Subcutaneous adipose tissue (tissue), 4 donors: ENCODE measurements around the gene LCE3E. TPM values are rescaled to one million over a fixed set of nuclear protein-coding genes. Genes with fewer than 3 reads are reported as not detected.

ENCODE experiments used
- total RNA-seq, 4 donors: library from RNA; depleted of rRNA; stranded (reverse); fragments of >200 nt; gene quantifications; one replicate each; pipeline ENCODE4 v1.1.0, GENCODE V29; 2016
- TF ChIP-seq, protein P1 (sequence below): fragments of 450-650 bp; IDR thresholded peaks from one replicate; pipeline ENCODE4 v1.5.1; 2016; ENCODE audit warnings: low read depth, mild to moderate bottlenecking, control low read depth, antibody characterized with exemption, moderate library complexity

The LCE3E gene
- total RNA-seq, 4 donors from 2014 or later, result not detected

DNA sequence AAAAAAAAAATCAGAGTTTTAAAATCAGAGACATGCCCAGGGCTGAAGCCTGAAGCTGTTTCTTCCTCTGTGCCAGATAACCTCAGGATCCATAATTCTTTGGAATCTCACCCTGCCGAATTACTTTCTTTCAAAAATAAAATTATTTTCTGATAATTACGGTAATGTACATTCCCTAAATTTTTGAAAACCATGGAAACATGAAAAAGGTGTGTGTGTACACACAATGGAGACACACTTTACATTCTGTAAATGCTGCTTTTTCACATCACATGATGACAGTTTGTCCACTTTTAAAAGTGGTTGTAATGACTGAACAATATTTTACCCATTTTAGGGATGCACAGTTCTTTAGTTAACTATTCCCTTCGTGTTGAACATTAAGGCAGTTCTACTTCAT lies 30.8 kb downstream of the LCE3E start:
- TF ChIP-seq, protein P1, sequence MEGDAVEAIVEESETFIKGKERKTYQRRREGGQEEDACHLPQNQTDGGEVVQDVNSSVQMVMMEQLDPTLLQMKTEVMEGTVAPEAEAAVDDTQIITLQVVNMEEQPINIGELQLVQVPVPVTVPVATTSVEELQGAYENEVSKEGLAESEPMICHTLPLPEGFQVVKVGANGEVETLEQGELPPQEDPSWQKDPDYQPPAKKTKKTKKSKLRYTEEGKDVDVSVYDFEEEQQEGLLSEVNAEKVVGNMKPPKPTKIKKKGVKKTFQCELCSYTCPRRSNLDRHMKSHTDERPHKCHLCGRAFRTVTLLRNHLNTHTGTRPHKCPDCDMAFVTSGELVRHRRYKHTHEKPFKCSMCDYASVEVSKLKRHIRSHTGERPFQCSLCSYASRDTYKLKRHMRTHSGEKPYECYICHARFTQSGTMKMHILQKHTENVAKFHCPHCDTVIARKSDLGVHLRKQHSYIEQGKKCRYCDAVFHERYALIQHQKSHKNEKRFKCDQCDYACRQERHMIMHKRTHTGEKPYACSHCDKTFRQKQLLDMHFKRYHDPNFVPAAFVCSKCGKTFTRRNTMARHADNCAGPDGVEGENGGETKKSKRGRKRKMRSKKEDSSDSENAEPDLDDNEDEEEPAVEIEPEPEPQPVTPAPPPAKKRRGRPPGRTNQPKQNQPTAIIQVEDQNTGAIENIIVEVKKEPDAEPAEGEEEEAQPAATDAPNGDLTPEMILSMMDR, result no peak

DNA sequence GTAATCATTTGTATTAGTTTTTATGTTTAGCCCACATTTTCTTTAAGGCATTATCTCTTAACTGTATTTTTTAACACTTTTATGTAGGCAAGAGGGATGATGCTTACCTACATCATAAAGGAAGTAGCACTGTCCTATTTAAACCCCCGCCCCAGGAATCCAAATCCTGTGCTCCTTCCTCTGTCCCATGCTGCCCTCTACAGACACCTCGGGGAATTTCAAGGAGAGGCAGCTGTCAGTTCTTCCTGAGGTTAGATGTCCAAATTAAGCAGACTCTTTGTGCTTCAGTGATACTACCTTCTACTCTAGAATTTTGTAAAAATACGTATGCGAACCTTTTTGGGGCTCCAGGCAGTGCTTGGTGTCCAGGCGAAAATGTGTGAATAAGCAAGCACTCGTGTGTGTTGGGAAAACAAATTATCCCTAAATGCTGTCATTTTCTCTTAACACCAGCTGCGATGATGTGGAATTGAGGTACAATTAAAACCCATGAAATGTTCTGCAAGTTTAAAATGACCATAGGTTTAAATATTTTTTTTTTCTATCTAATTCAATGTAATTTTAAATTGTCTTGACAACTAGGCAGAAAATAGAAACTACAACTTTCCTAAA lies 33.1 kb downstream of the LCE3E start:
- TF ChIP-seq, protein P1, result no peak

DNA sequence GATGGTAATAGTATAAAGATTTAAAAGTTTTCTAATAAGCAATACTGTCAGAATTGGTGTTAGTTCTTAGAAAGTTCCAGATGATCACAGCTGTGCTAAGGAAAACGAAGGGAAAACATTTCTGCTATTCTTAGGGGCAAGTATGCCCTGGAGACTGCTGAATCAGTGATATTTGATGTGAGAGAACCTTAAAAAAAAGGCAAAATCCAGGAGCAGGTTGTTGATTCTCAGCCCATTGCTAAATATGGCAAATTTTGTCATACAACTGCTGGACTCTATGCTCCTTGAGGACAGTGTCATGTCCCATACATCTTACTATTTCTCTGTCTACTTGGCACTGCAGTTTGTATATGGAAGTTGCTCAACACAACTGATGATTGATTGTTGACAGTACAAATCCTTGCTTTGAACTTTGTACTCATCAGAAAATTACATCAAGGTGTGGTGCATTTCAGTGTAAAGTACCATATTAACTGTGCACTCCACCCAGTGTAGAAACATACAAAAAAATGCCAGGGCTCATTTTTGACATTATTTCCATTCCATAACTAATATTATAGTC lies 41.4 kb downstream of the LCE3E start:
- TF ChIP-seq, protein P1, result no peak

DNA sequence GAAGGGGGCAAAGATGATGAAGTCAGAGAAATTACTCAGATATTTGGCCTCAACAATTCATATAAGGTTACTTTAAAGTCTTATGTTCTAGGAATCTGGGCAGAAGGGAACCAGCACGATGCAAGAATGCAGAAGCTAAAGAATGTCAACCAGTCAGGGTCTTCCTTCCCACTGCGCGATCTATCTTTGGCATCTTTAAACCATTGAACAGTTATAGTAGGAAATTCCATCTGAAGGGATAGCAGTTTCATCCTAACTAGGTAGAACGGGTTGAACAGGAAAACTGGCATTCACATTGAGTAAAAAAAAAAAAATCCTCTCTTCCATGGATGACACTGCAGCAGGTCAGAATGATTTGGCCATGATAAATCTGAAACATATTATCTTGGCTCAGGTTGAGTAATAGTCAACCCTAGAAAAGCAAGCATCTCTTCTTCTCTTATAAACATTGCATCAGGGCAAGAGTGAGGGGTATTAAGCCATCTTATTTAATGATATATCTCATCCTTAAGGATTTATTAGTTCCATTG lies 46.0 kb downstream of the LCE3E start:
- TF ChIP-seq, protein P1, result no peak

DNA sequence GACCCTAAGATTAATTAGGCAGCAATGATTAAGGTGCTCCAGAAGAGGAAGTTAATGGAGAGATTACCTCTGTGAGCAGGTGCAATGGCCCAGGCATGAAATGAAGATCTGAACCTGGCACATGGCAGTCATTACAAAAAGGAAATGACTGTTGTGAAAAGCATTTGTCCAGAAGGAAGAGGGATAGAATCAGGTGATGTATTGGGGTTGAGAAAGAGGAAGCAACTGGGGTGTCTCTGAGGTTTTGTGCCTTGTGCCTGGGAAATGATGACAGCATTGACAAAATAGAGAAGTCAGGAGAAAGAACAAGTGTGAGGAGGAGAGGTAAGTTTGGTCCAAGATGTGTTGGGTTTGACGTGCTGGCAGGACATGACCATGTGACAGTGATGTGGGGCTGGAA lies 46.7 kb downstream of the LCE3E start:
- TF ChIP-seq, protein P1, result no peak

DNA sequence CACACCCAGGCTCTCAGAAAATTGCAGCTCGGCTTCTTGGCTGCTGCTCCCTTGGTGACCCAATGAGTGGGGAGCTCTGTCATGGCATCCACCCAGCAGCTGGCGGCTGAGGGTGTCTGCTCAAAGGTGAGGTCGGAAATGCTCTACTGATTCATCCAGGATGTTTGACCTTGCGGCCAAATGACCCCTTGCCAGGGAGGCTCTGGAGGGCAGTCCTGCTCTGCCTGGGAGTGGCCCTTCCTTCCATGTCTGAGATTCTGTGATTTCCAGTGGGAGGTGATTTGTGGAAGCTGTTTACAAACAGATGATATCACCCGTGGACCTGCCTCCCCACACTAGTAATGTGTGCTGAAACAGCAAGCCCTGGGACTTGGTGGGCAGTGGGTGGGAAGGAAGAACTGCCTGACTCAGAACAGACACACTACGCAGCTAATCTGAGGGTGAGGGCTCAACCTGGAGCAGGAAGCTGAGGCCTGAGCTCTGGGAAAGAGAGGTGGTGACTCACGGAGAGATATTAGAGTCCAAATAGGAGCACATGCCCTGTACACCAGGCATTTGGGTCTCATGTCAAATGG lies 49.3 kb downstream of the LCE3E start:
- TF ChIP-seq, protein P1, result no peak

DNA sequence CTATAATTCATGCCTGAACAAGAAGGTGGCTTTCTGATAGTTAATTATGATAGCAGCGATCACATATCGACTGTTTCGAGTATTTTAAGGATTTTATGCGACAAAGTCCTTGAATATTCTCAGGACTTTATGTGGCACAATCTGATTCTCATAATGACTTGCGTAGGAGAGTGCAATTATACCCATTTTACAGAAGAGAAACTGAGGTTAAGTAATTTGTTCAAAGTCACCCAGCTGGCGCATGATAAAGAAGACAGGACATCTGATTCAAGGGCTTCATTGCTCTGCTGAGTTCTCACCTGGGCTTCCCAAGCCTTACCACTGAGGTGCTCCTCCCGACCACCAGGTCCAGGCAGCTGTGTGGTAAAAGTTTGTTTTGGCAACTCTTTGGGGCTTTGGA lies 50.5 kb downstream of the LCE3E start:
- TF ChIP-seq, protein P1, result no peak
